Breast epithelium (tissue), 4 donors: Measurements from ENCODE around the gene FHIT. TPM values are rescaled to one million over a fixed set of nuclear protein-coding genes. Genes with fewer than 3 reads are reported as not detected.

ENCODE experiments used
- DNase-seq, 2 donors: peaks; one replicate each; pipeline ENCODE4 v3.0.0-alpha.2; 2019; ENCODE audit warnings: low spot score in 2 of 2
- H3K27ac ChIP-seq, 2 donors: fragments of 200-600 bp; sonication (generic) in 1 of 2; one replicate each; pipeline ENCODE4 v1.5.1; 2016 to 2019; ENCODE audit warnings: mild to moderate bottlenecking in 1 of 2
- H3K27me3 ChIP-seq, 2 donors: fragments of 200-600 bp; sonication (generic) in 1 of 2; one replicate each; pipeline versions ENCODE4 v1.5.1 to v1.6.0; 2017 to 2019; ENCODE audit warnings: control low read depth in 1 of 2, mild to moderate bottlenecking in 1 of 2
- H3K36me3 ChIP-seq: fragments of 200-600 bp; one replicate; pipeline ENCODE4 v1.5.1; 2019
- H3K4me1 ChIP-seq, 2 donors: fragments of 200-600 bp; sonication (generic); one replicate each; pipeline ENCODE4 v1.5.1; 2016 to 2019; ENCODE audit warnings: control low read depth in 1 of 2
- H3K4me3 ChIP-seq, 3 donors: fragments of 200-600 bp; sonication (generic); 1 replicate in 2 of 3; 2 replicates in 1 of 3; pipeline ENCODE4 v1.5.1; 2016 to 2019; ENCODE audit warnings: mild to moderate bottlenecking in 3 of 3, moderate library complexity in 2 of 3
- H3K9me3 ChIP-seq, 2 donors: fragments of 200-600 bp; sonication (generic) in 1 of 2; one replicate each; pipeline ENCODE4 v1.5.1; 2016 to 2019; ENCODE audit warnings: control low read depth in 1 of 2
- CTCF ChIP-seq, 3 donors: fragments of 450-650 bp; IDR thresholded peaks; one replicate each; pipeline ENCODE4 v1.5.1; 2016 to 2017; ENCODE audit warnings: antibody characterized with exemption in 3 of 3, mild to moderate bottlenecking in 3 of 3, moderate library complexity in 3 of 3
- POLR2A ChIP-seq: fragments of 450-650 bp; IDR thresholded peaks from one replicate; pipeline ENCODE4 v1.6.1; 2016; ENCODE audit warnings: antibody characterized with exemption, mild to moderate bottlenecking, moderate library complexity
- POLR2AphosphoS5 ChIP-seq, 3 donors: sonication (generic); formaldehyde crosslinking; IDR thresholded peaks; one replicate each; pipeline ENCODE4 v1.6.1; 2017; ENCODE audit warnings: antibody characterized with exemption in 3 of 3
- intact Hi-C: fragments of 100-400 bp; cut with DNase I; formaldehyde crosslinking; loops from one replicate; pipeline ENCODE4 v1.15.1; 2023; ENCODE audit warnings: low total_unique reads
- total RNA-seq, 3 donors: library from RNA; depleted of rRNA; stranded (reverse); fragments of >200 nt; gene quantifications; one replicate each; pipeline ENCODE4 v1.1.0, GENCODE V29; 2016

The FHIT gene
- total RNA-seq, 3 donors from 2014 or later = 9.0 to 19.2 (median 17.7) TPM

- H3K9me3 ChIP-seq = no peaks in the 10 kb centered on the region
- no peak overlapping the region for H3K27ac ChIP-seq
- H3K4me1 ChIP-seq = no peaks in the 10 kb centered on the region
- no peak overlapping the region for H3K4me3 ChIP-seq
- no peak for DNase-seq
- H3K27me3 ChIP-seq = no peaks in the 10 kb centered on the region
- H3K36me3 ChIP-seq = no peaks in the 10 kb centered on the region
- intact Hi-C loops = no loop called here
- TF ChIP-seq POLR2A (no peak), CTCF (IDR thresholded peaks at IDR 0.05) (no peak), POLR2AphosphoS5 (IDR thresholded peaks at IDR 0.05) (no peak)
Measured at GRCh38 chr3:60445446-60445845, 805.8 kb downstream of the FHIT start.

- H3K27ac ChIP-seq = no peak overlapping the region
- DNase-seq = no peak
- H3K9me3 ChIP-seq = no peaks in the 10 kb centered on the region
- H3K27me3 ChIP-seq = no peaks in the 10 kb centered on the region
- intact Hi-C loops = no loop called here
- no peak for TF ChIP-seq POLR2A
- TF ChIP-seq CTCF (IDR thresholded peaks at IDR 0.05) = no peak
- TF ChIP-seq POLR2AphosphoS5 (IDR thresholded peaks at IDR 0.05) = no peak
- no peaks in the 10 kb centered on the region for H3K36me3 ChIP-seq
- no peaks in the 10 kb centered on the region for H3K4me1 ChIP-seq
- H3K4me3 ChIP-seq = no peak overlapping the region
Measured at GRCh38 chr3:60444898-60445437, 806.3 kb downstream of the FHIT start.

- Histone ChIP-seq H3K4me3 (no peak overlapping the region), H3K27ac (no peak overlapping the region), H3K27me3 (no peaks in the 10 kb centered on the region), H3K36me3 (no peaks in the 10 kb centered on the region), H3K4me1 (no peaks in the 10 kb centered on the region), H3K9me3 (no peaks in the 10 kb centered on the region)
- intact Hi-C loops = no loop called here
- no peak for DNase-seq
- TF ChIP-seq CTCF (IDR thresholded peaks at IDR 0.05) = no peak
- no peak for TF ChIP-seq POLR2AphosphoS5 (IDR thresholded peaks at IDR 0.05)
- no peak for TF ChIP-seq POLR2A
Measured at GRCh38 chr3:60440869-60441268, 810.4 kb downstream of the FHIT start.

- Histone ChIP-seq H3K27me3 (no peaks in the 10 kb centered on the region), H3K27ac (no peak overlapping the region), H3K36me3 (no peaks in the 10 kb centered on the region), H3K9me3 (no peaks in the 10 kb centered on the region), H3K4me3 (no peak overlapping the region), H3K4me1 (no peaks in the 10 kb centered on the region)
- intact Hi-C loops = no loop called here
- no peak for DNase-seq
- TF ChIP-seq POLR2A (no peak), POLR2AphosphoS5 (IDR thresholded peaks at IDR 0.05) (no peak), CTCF (IDR thresholded peaks at IDR 0.05) (no peak)
Measured at GRCh38 chr3:60435941-60436650, 815.2 kb downstream of the FHIT start.

GRCh38 chr3:60434950-60435349, 816.3 kb downstream of the FHIT start:
- Histone ChIP-seq H3K4me3 (no peak overlapping the region), H3K9me3 (no peaks in the 10 kb centered on the region), H3K27ac (no peak overlapping the region), H3K36me3 (no peaks in the 10 kb centered on the region), H3K4me1 (no peaks in the 10 kb centered on the region), H3K27me3 (no peaks in the 10 kb centered on the region)
- intact Hi-C loops = no loop called here
- no peak for DNase-seq
- TF ChIP-seq POLR2AphosphoS5 (IDR thresholded peaks at IDR 0.05) (no peak), CTCF (IDR thresholded peaks at IDR 0.05) (no peak), POLR2A (no peak)
